Ovary (tissue), 10 donors: ENCODE measurements around the gene INTS4. TPM values are rescaled to one million over a fixed set of nuclear protein-coding genes. Genes with fewer than 3 reads are reported as not detected.
A peak's percentile ranks its signal among the peaks of the same experiment; 100 is the strongest.
"Not testable (repeated sequence)": the region's sequence is repeated elsewhere in the genome, so short reads cannot be mapped to it uniquely, and the experiment has no call there.

Source experiments
- DNase-seq, 5 donors: peaks; one replicate each; pipeline ENCODE4 v3.0.0-alpha.2; 2019 to 2020
- H3K27ac ChIP-seq, 2 donors: fragments of 200-600 bp; one replicate each; pipeline versions ENCODE4 v1.5.1 to v1.8.0; 2019 to 2022
- H3K27me3 ChIP-seq: fragments of 200-600 bp; one replicate; pipeline ENCODE4 v1.8.0; 2022
- H3K36me3 ChIP-seq: fragments of 200-600 bp; sonication (generic); one replicate; pipeline ENCODE4 v1.5.1; 2019
- H3K4me1 ChIP-seq: one replicate; pipeline ENCODE4 v1.8.1; 2013; ENCODE audit warnings: mild to moderate bottlenecking, moderate library complexity; ENCODE audit not compliant: insufficient read depth
- H3K4me3 ChIP-seq: fragments of 200-600 bp; sonication (generic); one replicate; pipeline ENCODE4 v1.5.1; 2017
- H3K9me3 ChIP-seq, 2 donors: fragments of 200-600 bp in 1 of 2; sonication (generic) in 1 of 2; one replicate each; pipeline versions ENCODE4 v1.5.1 to v1.8.1; 2013 to 2019; ENCODE audit warnings: mild to moderate bottlenecking in 1 of 2, moderate library complexity in 1 of 2
- CTCF ChIP-seq, 3 donors: fragments of 450-650 bp in 2 of 3; fragments of 200-600 bp in 1 of 3; IDR thresholded peaks; one replicate each; pipeline versions ENCODE4 v1.5.1 to v1.8.0; 2016 to 2022; ENCODE audit warnings: antibody characterized with exemption in 3 of 3, mild to moderate bottlenecking in 1 of 3
- EP300 ChIP-seq: sonication (generic); formaldehyde crosslinking; IDR thresholded peaks from one replicate; pipeline ENCODE4 v1.6.1; 2017; ENCODE audit warnings: antibody characterized with exemption
- POLR2A ChIP-seq: fragments of 450-650 bp; IDR thresholded peaks from one replicate; pipeline ENCODE4 v1.6.1; 2017; ENCODE audit warnings: antibody characterized with exemption, mild to moderate bottlenecking, moderate library complexity
- WGBS, 3 donors: extraction: QIAGEN DNeasy Blood & Tissue Kit in 1 of 3; methylation state at CpG; one replicate each; pipeline versions ENCODE4 v1.1.5 to v1.1.7; 2013 to 2017; 5-methylcytosine and 5-hydroxymethylcytosine counted together
- intact Hi-C, 4 donors: fragments of 100-400 bp; cut with DNase I; formaldehyde crosslinking; loops; one replicate each; pipeline versions ENCODE4 v1.11.0 to v1.15.1; 2022 to 2023
- long read RNA-seq, 3 donors: library from polyadenylated mRNA in 2 of 3; unstranded in 2 of 3; transcript quantifications; one replicate each; pipeline ENCODE4 v2.0.0 and lab custom pipeline, GENCODE V29; 2021 to 2026
- polyA plus RNA-seq, 2 donors: library from polyadenylated mRNA; stranded (reverse); fragments of 200-250 nt in 1 of 2; fragments of 350-450 nt in 1 of 2; fragmentation: Illumina TruSeq in 1 of 2; extraction: RNeasy Lipid Tissue Mini Kit (QIAGEN cat#74804) in 1 of 2; gene quantifications; one replicate each; pipeline ENCODE4 v1.2.3, GENCODE V29; 2013 to 2014
- total RNA-seq, 7 donors: library from RNA; depleted of rRNA in 2 of 7; stranded (reverse); fragments of >200 nt in 2 of 7; fragmentation: NEBNext Ultra II Directional in 3 of 7; extraction: Animal tissue kit (Norgen Biotek cat#: 25700) in 3 of 7; gene quantifications; one replicate each; pipeline versions ENCODE4 v1.1.0 to v1.2.4, GENCODE V29; 2016 to 2023
- donor health status: DM: no; HTN: no; CAD: no; lungs with moderate emphysema.
- donor health status: DM: no; HTN: no; CAD: no.
- donor health status: Bipolar disorder and iron deficiency.
- donor health status: DM: yes; HTN: yes; CAD: no.
- donor health status: DM: no; HTN: no; CAD: no.
- donor health status: DM: yes; HTN: yes; CAD: no.

INTS4 gene
- total RNA-seq (10 to 100 TPM; 26.2 to 37.7 (median 30.5) TPM), polyA plus RNA-seq (10 to 100 TPM; 15.7 to 28.7 TPM)
- long read RNA-seq, donor 1, transcript INTS4-209 (23 exons, 3,156 nt), result major isoform, 24 of 35 reads
- long read RNA-seq, donor 1, partial matches to known transcripts, result 1 of 35 reads
- long read RNA-seq, donor 1, other reads (novel, unspliced or antisense), result 9 of 35 reads
- long read RNA-seq, donor 2, result 0 reads
- long read RNA-seq, donor 3, transcript INTS4-209 (23 exons, 3,156 nt), result major isoform, 5 of 15 reads
- long read RNA-seq, donor 3, partial matches to known transcripts, result 2 of 15 reads
- long read RNA-seq, donor 3, other reads (novel, unspliced or antisense), result 6 of 15 reads

- H3K9me3 ChIP-seq, result no peaks in the 10 kb centered on the region
- TF ChIP-seq EP300 (peak; percentile 56), CTCF (IDR thresholded peaks at IDR 0.05) (no peak), POLR2A (peak; percentile 45)
- H3K4me3 ChIP-seq, result peak within 1 kb of the TSS; percentile 57
- WGBS, 3 donors, result 0 to 1% (median 1%) methylated on average over 47 of the region's 47 CpGs
- peaks cover 5% of the 10 kb centered on the region for H3K4me1 ChIP-seq
- DNase-seq, result peak; percentile 98 to 99 (median 99)
- no peaks in the 10 kb centered on the region for H3K27me3 ChIP-seq
- H3K36me3 ChIP-seq, result no peaks in the 10 kb centered on the region
- H3K27ac ChIP-seq, result peak within 1 kb of the TSS; percentile 44 to 85
- intact Hi-C loops, result loop anchor here in 1 of 4 donors (10.0 kb wide), 1 partner anchor 170 kb away; the partner anchor contains the start of genes AAMDC and RSF1
These were observed at the start of gene INTS4 for GRCh38 chr11:77994434-77995362. TSS of gene INTS4 (minus strand) at chr11:77994668. CDS start at chr11:77994643, 25 bp downstream.

GRCh38 chr11:78041843-78042440 lies 47.5 kb upstream of the INTS4 start:
- intact Hi-C loops, result no loop called here
- H3K27me3 ChIP-seq, result no peaks in the 10 kb centered on the region
- no peaks in the 10 kb centered on the region for H3K9me3 ChIP-seq
- no peak overlapping the region for H3K4me3 ChIP-seq
- no peak for DNase-seq
- no peak overlapping the region for H3K27ac ChIP-seq
- H3K4me1 ChIP-seq, result peaks cover 6% of the 10 kb centered on the region
- WGBS, 3 donors, result 94 to 95% (median 94%) methylated on average over 14 of the region's 14 CpGs
- H3K36me3 ChIP-seq, result no peaks in the 10 kb centered on the region
- no peak for TF ChIP-seq CTCF (IDR thresholded peaks at IDR 0.05)
- no peak for TF ChIP-seq POLR2A
- TF ChIP-seq EP300, result no peak

GRCh38 chr11:78041380-78041719 lies 46.9 kb upstream of the INTS4 start:
- H3K4me3 ChIP-seq, H3K27me3 ChIP-seq, DNase-seq, H3K9me3 ChIP-seq, H3K4me1 ChIP-seq, intact Hi-C loops, H3K27ac ChIP-seq, H3K36me3 ChIP-seq: not testable (repeated sequence)
- WGBS, 3 donors, result 95 to 98% (median 95%) methylated on average over 8 of the region's 8 CpGs

- DNase-seq, result no peak
- H3K4me3 ChIP-seq, result no peak overlapping the region
- H3K36me3 ChIP-seq, result no peaks in the 10 kb centered on the region
- no peaks in the 10 kb centered on the region for H3K27me3 ChIP-seq
- intact Hi-C loops, result no loop called here
- peaks cover 6% of the 10 kb centered on the region for H3K4me1 ChIP-seq
- H3K9me3 ChIP-seq, result no peaks in the 10 kb centered on the region
- WGBS, 3 donors, result 94 to 96% (median 94%) methylated on average over 15 of the region's 15 CpGs
- peak overlapping the region in 1 of 2 donors; percentile 40 for H3K27ac ChIP-seq
- TF ChIP-seq CTCF (IDR thresholded peaks at IDR 0.05) (no peak), EP300 (no peak), POLR2A (no peak)
These were observed 46.4 kb upstream of the INTS4 start for GRCh38 chr11:78040691-78041379.
